ENCODE data around the gene PDIA6. TPM values are rescaled to one million over a fixed set of nuclear protein-coding genes. Genes with fewer than 3 reads are reported as not detected.

PDIA6 gene
- total and polyA plus RNA-seq, 4 donors: 159 to 348 (median 246) TPM

DNA sequence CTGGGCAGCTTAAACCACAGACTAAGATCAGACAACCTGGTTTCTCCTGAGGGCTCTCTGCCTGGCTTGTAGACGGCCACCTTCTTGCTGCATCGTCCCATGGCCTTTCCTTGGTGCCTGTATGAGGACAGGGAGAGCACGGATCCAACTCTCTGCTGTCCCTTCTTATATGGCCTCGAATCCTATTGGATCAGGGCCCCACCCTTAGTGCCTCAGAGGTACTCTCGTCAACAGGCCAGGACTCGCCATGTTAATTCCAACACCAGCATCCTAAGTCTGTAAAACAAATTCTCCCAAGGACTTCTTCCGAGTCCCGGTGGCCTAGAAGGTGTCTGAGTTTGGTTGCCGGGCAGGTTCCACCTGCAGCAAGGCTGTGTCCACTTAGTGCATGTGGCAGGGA, 51.0 kb downstream of the PDIA6 start:
- H3K9ac ChIP-seq (ENCODE audit: low read depth in 1 of 2, low read length in 2 of 2): no peak overlapping the region
- no peaks in the 10 kb centered on the region for H3K27me3 ChIP-seq (ENCODE audit: control insufficient read depth in 4 of 4, insufficient read depth in 4 of 4, low read length in 3 of 4)
- no peak overlapping the region for H3K27ac ChIP-seq (ENCODE audit: low read depth in 1 of 2, low read length in 2 of 2)
- DNase-seq (ENCODE audit: low spot score): no peak
- TF ChIP-seq YY1 (IDR thresholded peaks at IDR 0.05) (no peak), MAX (IDR thresholded peaks at IDR 0.05) (no peak), FOXA2 (IDR thresholded peaks at IDR 0.05) (no peak), EGR1 (IDR thresholded peaks at IDR 0.05; ENCODE audit: low read depth in 2 of 2) (no peak)
- 90% methylated on average over 9 of the region's 9 CpGs for WGBS
- H3K4me1 ChIP-seq (ENCODE audit: control insufficient read depth in 4 of 4, insufficient read depth in 4 of 4, low read length in 3 of 4): no peaks in the 10 kb centered on the region
- no peaks in the 10 kb centered on the region for H3K9me3 ChIP-seq (ENCODE audit: control insufficient read depth in 4 of 4, low read length in 3 of 4)
- H3K36me3 ChIP-seq (ENCODE audit: control insufficient read depth in 4 of 4, insufficient read depth in 3 of 4, low read depth in 1 of 4, low read length in 3 of 4): no peaks in the 10 kb centered on the region
- H3K4me3 ChIP-seq (ENCODE audit: low read depth in 1 of 3, low read length in 3 of 3): no peak overlapping the region

- 90% methylated on average over 13 of the region's 13 CpGs for WGBS
- no peaks in the 10 kb centered on the region for H3K9me3 ChIP-seq (ENCODE audit: control insufficient read depth in 4 of 4, low read length in 3 of 4)
- TF ChIP-seq RXRA (IDR thresholded peaks at IDR 0.05): no peak
- no peak for TF ChIP-seq NR2F2 (IDR thresholded peaks at IDR 0.05)
- TF ChIP-seq MAX (IDR thresholded peaks at IDR 0.05): no peak
- no peak for TF ChIP-seq TAF1 (conservative IDR thresholded peaks at IDR 0.05)
- peak; percentile 23 for DNase-seq (ENCODE audit: low spot score)
- H3K4me3 ChIP-seq (ENCODE audit: low read depth in 1 of 3, low read length in 3 of 3): no peak overlapping the region
- no peaks in the 10 kb centered on the region for H3K36me3 ChIP-seq (ENCODE audit: control insufficient read depth in 4 of 4, insufficient read depth in 3 of 4, low read depth in 1 of 4, low read length in 3 of 4)
- H3K4me1 ChIP-seq (ENCODE audit: control insufficient read depth in 4 of 4, insufficient read depth in 4 of 4, low read length in 3 of 4): no peaks in the 10 kb centered on the region
- H3K27me3 ChIP-seq (ENCODE audit: control insufficient read depth in 4 of 4, insufficient read depth in 4 of 4, low read length in 3 of 4): no peaks in the 10 kb centered on the region
- no peak overlapping the region for H3K27ac ChIP-seq (ENCODE audit: low read depth in 1 of 2, low read length in 2 of 2)
- H3K9ac ChIP-seq (ENCODE audit: low read depth in 1 of 2, low read length in 2 of 2): no peak overlapping the region
These were observed 51.6 kb downstream of the PDIA6 start for GRCh38 chr2:10760794-10761504.

- no peak overlapping the region for H3K27ac ChIP-seq (ENCODE audit: low read depth in 1 of 2, low read length in 2 of 2)
- no peak overlapping the region for H3K9ac ChIP-seq (ENCODE audit: low read depth in 1 of 2, low read length in 2 of 2)
- TF ChIP-seq RXRA (IDR thresholded peaks at IDR 0.05): no peak
- no peak for TF ChIP-seq NR2F2 (IDR thresholded peaks at IDR 0.05)
- TF ChIP-seq HNF4A (conservative IDR thresholded peaks at IDR 0.05): no peak
- TF ChIP-seq, protein P1, sequence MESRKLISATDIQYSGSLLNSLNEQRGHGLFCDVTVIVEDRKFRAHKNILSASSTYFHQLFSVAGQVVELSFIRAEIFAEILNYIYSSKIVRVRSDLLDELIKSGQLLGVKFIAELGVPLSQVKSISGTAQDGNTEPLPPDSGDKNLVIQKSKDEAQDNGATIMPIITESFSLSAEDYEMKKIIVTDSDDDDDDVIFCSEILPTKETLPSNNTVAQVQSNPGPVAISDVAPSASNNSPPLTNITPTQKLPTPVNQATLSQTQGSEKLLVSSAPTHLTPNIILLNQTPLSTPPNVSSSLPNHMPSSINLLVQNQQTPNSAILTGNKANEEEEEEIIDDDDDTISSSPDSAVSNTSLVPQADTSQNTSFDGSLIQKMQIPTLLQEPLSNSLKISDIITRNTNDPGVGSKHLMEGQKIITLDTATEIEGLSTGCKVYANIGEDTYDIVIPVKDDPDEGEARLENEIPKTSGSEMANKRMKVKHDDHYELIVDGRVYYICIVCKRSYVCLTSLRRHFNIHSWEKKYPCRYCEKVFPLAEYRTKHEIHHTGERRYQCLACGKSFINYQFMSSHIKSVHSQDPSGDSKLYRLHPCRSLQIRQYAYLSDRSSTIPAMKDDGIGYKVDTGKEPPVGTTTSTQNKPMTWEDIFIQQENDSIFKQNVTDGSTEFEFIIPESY (IDR thresholded peaks at IDR 0.05): no peak
- no peak overlapping the region for H3K4me3 ChIP-seq (ENCODE audit: low read depth in 1 of 3, low read length in 3 of 3)
- no peaks in the 10 kb centered on the region for H3K27me3 ChIP-seq (ENCODE audit: control insufficient read depth in 4 of 4, insufficient read depth in 4 of 4, low read length in 3 of 4)
- no peaks in the 10 kb centered on the region for H3K4me1 ChIP-seq (ENCODE audit: control insufficient read depth in 4 of 4, insufficient read depth in 4 of 4, low read length in 3 of 4)
- H3K9me3 ChIP-seq (ENCODE audit: control insufficient read depth in 4 of 4, low read length in 3 of 4): no peaks in the 10 kb centered on the region
- no peaks in the 10 kb centered on the region for H3K36me3 ChIP-seq (ENCODE audit: control insufficient read depth in 4 of 4, insufficient read depth in 3 of 4, low read depth in 1 of 4, low read length in 3 of 4)
- DNase-seq (ENCODE audit: low spot score): no peak
- WGBS: 89% methylated on average over 11 of the region's 11 CpGs
These were observed 53.4 kb downstream of the PDIA6 start for GRCh38 chr2:10759151-10759714.

GRCh38 chr2:10757814-10758286, 54.7 kb downstream of the PDIA6 start:
- Histone ChIP-seq H3K36me3 (ENCODE audit: control insufficient read depth in 4 of 4, insufficient read depth in 3 of 4, low read depth in 1 of 4, low read length in 3 of 4) (no peaks in the 10 kb centered on the region), H3K27me3 (ENCODE audit: control insufficient read depth in 4 of 4, insufficient read depth in 4 of 4, low read length in 3 of 4) (no peaks in the 10 kb centered on the region), H3K4me3 (ENCODE audit: low read depth in 1 of 3, low read length in 3 of 3) (no peak overlapping the region), H3K9me3 (ENCODE audit: control insufficient read depth in 4 of 4, low read length in 3 of 4) (no peaks in the 10 kb centered on the region), H3K27ac (ENCODE audit: low read depth in 1 of 2, low read length in 2 of 2) (no peak overlapping the region), H3K4me1 (ENCODE audit: control insufficient read depth in 4 of 4, insufficient read depth in 4 of 4, low read length in 3 of 4) (no peaks in the 10 kb centered on the region), H3K9ac (ENCODE audit: low read depth in 1 of 2, low read length in 2 of 2) (no peak overlapping the region)
- no peak for TF ChIP-seq NR2F2 (IDR thresholded peaks at IDR 0.05)
- no peak for TF ChIP-seq JUND (IDR thresholded peaks at IDR 0.05)
- no peak for TF ChIP-seq HNF4A (conservative IDR thresholded peaks at IDR 0.05)
- TF ChIP-seq, protein P2, sequence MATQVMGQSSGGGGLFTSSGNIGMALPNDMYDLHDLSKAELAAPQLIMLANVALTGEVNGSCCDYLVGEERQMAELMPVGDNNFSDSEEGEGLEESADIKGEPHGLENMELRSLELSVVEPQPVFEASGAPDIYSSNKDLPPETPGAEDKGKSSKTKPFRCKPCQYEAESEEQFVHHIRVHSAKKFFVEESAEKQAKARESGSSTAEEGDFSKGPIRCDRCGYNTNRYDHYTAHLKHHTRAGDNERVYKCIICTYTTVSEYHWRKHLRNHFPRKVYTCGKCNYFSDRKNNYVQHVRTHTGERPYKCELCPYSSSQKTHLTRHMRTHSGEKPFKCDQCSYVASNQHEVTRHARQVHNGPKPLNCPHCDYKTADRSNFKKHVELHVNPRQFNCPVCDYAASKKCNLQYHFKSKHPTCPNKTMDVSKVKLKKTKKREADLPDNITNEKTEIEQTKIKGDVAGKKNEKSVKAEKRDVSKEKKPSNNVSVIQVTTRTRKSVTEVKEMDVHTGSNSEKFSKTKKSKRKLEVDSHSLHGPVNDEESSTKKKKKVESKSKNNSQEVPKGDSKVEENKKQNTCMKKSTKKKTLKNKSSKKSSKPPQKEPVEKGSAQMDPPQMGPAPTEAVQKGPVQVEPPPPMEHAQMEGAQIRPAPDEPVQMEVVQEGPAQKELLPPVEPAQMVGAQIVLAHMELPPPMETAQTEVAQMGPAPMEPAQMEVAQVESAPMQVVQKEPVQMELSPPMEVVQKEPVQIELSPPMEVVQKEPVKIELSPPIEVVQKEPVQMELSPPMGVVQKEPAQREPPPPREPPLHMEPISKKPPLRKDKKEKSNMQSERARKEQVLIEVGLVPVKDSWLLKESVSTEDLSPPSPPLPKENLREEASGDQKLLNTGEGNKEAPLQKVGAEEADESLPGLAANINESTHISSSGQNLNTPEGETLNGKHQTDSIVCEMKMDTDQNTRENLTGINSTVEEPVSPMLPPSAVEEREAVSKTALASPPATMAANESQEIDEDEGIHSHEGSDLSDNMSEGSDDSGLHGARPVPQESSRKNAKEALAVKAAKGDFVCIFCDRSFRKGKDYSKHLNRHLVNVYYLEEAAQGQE (IDR thresholded peaks at IDR 0.05): no peak
- TF ChIP-seq, protein P3, sequence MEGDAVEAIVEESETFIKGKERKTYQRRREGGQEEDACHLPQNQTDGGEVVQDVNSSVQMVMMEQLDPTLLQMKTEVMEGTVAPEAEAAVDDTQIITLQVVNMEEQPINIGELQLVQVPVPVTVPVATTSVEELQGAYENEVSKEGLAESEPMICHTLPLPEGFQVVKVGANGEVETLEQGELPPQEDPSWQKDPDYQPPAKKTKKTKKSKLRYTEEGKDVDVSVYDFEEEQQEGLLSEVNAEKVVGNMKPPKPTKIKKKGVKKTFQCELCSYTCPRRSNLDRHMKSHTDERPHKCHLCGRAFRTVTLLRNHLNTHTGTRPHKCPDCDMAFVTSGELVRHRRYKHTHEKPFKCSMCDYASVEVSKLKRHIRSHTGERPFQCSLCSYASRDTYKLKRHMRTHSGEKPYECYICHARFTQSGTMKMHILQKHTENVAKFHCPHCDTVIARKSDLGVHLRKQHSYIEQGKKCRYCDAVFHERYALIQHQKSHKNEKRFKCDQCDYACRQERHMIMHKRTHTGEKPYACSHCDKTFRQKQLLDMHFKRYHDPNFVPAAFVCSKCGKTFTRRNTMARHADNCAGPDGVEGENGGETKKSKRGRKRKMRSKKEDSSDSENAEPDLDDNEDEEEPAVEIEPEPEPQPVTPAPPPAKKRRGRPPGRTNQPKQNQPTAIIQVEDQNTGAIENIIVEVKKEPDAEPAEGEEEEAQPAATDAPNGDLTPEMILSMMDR (IDR thresholded peaks at IDR 0.05; ENCODE audit: low read depth, low read length, missing input control): no peak
- no peak for TF ChIP-seq EGR1 (IDR thresholded peaks at IDR 0.05; ENCODE audit: low read depth in 2 of 2)
- WGBS: 93% methylated on average over 6 of the region's 6 CpGs
- no peak for DNase-seq (ENCODE audit: low spot score)
